Skin epidermis (tissue), 12 donors: Measurements from ENCODE around the gene CUX1.
"Not testable (repeated sequence)": the region's sequence is repeated elsewhere in the genome, so short reads cannot be mapped to it uniquely, and the experiment has no call there.

Experiments used
- H3K27ac ChIP-seq, 21 experiments: fragments of 200-600 bp; sonication (generic) in 11 of 21; one replicate each; pipeline ENCODE4 v1.5.0; 2020; ENCODE audit warnings: mild to moderate bottlenecking in 3 of 21, inconsistent platforms in 2 of 21, moderate library complexity in 2 of 21
- H3K4me3 ChIP-seq, 7 experiments: fragments of 200-600 bp; sonication (generic) in 2 of 7; one replicate each; pipeline ENCODE4 v1.5.0; 2020; ENCODE audit warnings: inconsistent platforms in 2 of 7, mild to moderate bottlenecking in 2 of 7, moderate library complexity in 1 of 7

CUX1 gene

GRCh38 chr7:102173669-102174068 is 356.2 kb downstream of the CUX1 start:
- Histone ChIP-seq H3K4me3 (no peak overlapping the region), H3K27ac (no peak overlapping the region)

GRCh38 chr7:102175423-102176170 is 358.2 kb downstream of the CUX1 start:
- Histone ChIP-seq H3K27ac (no peak overlapping the region), H3K4me3 (no peak overlapping the region)

GRCh38 chr7:102178410-102178809 is 361.0 kb downstream of the CUX1 start:
- H3K27ac ChIP-seq = no peak overlapping the region
- H3K4me3 ChIP-seq = no peak overlapping the region

- Histone ChIP-seq H3K27ac (no peak overlapping the region), H3K4me3 (no peak overlapping the region)
Measured at GRCh38 chr7:102180727-102181126, 363.3 kb downstream of the CUX1 start.

GRCh38 chr7:102181517-102181916 is 364.1 kb downstream of the CUX1 start:
- Histone ChIP-seq H3K4me3 (no peak overlapping the region), H3K27ac (no peak overlapping the region)

- no peak overlapping the region for H3K27ac ChIP-seq
Measured at GRCh38 chr7:102182016-102182415, 364.6 kb downstream of the CUX1 start.

GRCh38 chr7:102183848-102184247 is 366.4 kb downstream of the CUX1 start:
- H3K4me3 ChIP-seq, H3K27ac ChIP-seq: not testable (repeated sequence)

More at GRCh38 chr7:102182016-102182415, 364.6 kb downstream of the CUX1 start:
- H3K4me3 ChIP-seq = no peak overlapping the region

- no peak overlapping the region for H3K27ac ChIP-seq
- no peak overlapping the region for H3K4me3 ChIP-seq
Measured at GRCh38 chr7:102184303-102184702, 366.9 kb downstream of the CUX1 start.

- H3K27ac ChIP-seq = no peak overlapping the region
Measured at GRCh38 chr7:102185796-102186195, 368.4 kb downstream of the CUX1 start.

GRCh38 chr7:102186306-102186705 is 368.9 kb downstream of the CUX1 start:
- no peak overlapping the region for H3K27ac ChIP-seq

More at GRCh38 chr7:102185796-102186195, 368.4 kb downstream of the CUX1 start:
- no peak overlapping the region for H3K4me3 ChIP-seq

GRCh38 chr7:102188746-102189145 is 371.3 kb downstream of the CUX1 start:
- Histone ChIP-seq H3K27ac (no peak overlapping the region), H3K4me3 (no peak overlapping the region)

More at GRCh38 chr7:102186306-102186705, 368.9 kb downstream of the CUX1 start:
- no peak overlapping the region for H3K4me3 ChIP-seq

- Histone ChIP-seq H3K27ac (no peak overlapping the region), H3K4me3 (no peak overlapping the region)
Measured at GRCh38 chr7:102189756-102190155, 372.3 kb downstream of the CUX1 start.

GRCh38 chr7:102190776-102191350 is 373.4 kb downstream of the CUX1 start:
- Histone ChIP-seq H3K4me3 (no peak overlapping the region), H3K27ac (no peak overlapping the region)

GRCh38 chr7:102191556-102192379 is 374.3 kb downstream of the CUX1 start:
- no peak overlapping the region for H3K4me3 ChIP-seq
- H3K27ac ChIP-seq = no peak overlapping the region

- Histone ChIP-seq H3K27ac (no peak overlapping the region), H3K4me3 (no peak overlapping the region)
Measured at GRCh38 chr7:102192790-102193189, 375.4 kb downstream of the CUX1 start.

GRCh38 chr7:102193806-102194205 is 376.4 kb downstream of the CUX1 start:
- Histone ChIP-seq H3K27ac (no peak overlapping the region), H3K4me3 (no peak overlapping the region)

GRCh38 chr7:102195361-102195760 is 377.9 kb downstream of the CUX1 start:
- no peak overlapping the region for H3K27ac ChIP-seq
- no peak overlapping the region for H3K4me3 ChIP-seq

GRCh38 chr7:102196028-102196427 is 378.6 kb downstream of the CUX1 start:
- H3K4me3 ChIP-seq = no peak overlapping the region
- no peak overlapping the region for H3K27ac ChIP-seq

- no peak overlapping the region for H3K27ac ChIP-seq
- no peak overlapping the region for H3K4me3 ChIP-seq
Measured at GRCh38 chr7:102197161-102197560, 379.7 kb downstream of the CUX1 start.

GRCh38 chr7:102197599-102197998 is 380.2 kb downstream of the CUX1 start:
- Histone ChIP-seq H3K4me3 (no peak overlapping the region), H3K27ac (no peak overlapping the region)
